ENCODE results near the gene SPOCK1.
A peak's percentile ranks its signal among the peaks of the same experiment; 100 is the strongest.

DNA sequence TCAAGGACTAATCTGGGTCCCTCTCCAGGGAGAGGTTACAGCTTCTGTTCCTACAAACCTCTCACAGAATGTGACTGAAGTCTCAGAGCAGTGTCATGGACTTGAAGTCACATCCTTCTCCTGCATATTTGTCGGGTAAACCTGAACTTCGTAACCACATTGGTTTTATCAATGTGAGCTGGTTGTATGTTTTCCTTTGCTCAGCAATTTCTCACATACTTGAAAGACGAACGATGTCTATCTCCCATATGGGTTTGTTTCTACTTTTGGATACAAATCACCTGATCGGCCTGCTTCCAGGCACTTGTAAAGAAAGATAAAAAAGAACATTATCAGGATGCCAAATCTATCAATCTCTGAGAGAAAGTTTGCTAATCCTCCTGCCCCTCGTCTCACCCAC, 411.0 kb downstream of the SPOCK1 start:
- TF ChIP-seq, protein P1, sequence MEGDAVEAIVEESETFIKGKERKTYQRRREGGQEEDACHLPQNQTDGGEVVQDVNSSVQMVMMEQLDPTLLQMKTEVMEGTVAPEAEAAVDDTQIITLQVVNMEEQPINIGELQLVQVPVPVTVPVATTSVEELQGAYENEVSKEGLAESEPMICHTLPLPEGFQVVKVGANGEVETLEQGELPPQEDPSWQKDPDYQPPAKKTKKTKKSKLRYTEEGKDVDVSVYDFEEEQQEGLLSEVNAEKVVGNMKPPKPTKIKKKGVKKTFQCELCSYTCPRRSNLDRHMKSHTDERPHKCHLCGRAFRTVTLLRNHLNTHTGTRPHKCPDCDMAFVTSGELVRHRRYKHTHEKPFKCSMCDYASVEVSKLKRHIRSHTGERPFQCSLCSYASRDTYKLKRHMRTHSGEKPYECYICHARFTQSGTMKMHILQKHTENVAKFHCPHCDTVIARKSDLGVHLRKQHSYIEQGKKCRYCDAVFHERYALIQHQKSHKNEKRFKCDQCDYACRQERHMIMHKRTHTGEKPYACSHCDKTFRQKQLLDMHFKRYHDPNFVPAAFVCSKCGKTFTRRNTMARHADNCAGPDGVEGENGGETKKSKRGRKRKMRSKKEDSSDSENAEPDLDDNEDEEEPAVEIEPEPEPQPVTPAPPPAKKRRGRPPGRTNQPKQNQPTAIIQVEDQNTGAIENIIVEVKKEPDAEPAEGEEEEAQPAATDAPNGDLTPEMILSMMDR (IDR thresholded peaks at IDR 0.05), result no peak
- TF ChIP-seq ZFP36 (IDR thresholded peaks at IDR 0.05; ENCODE audit: borderline replicate concordance, partially characterized antibody), result no peak
- TF ChIP-seq HDAC2 (IDR thresholded peaks at IDR 0.05), result no peak
- TF ChIP-seq ESRRA (IDR thresholded peaks at IDR 0.05; ENCODE audit: borderline replicate concordance, low read length), result no peak
- TF ChIP-seq RCOR1 (IDR thresholded peaks at IDR 0.05; ENCODE audit: low read depth, low read length), result no peak
- peak; percentile 74 for TF ChIP-seq MAFK (IDR thresholded peaks at IDR 0.05; ENCODE audit: partially characterized antibody)
- TF ChIP-seq HEYL (CRISPR knock-in tag; IDR thresholded peaks at IDR 0.05), result no peak
